OCI-LY1 (cell line): ENCODE results near the gene OSBPL3.

ENCODE experiments used
- H2AFZ ChIP-seq: fragments of 200-600 bp; sonication (generic), shearing (Covaris generic); 2 replicates; pipeline ENCODE4 v1.6.0; 2014; ENCODE audit warnings: antibody characterized with exemption, mild to moderate bottlenecking, low read length
- H3F3A ChIP-seq: fragments of 200-600 bp; sonication (generic), shearing (Covaris generic); 2 replicates; pipeline ENCODE4 v1.6.0; 2014; ENCODE audit warnings: mild to moderate bottlenecking, antibody characterized with exemption, low read length, moderate library complexity; ENCODE audit not compliant: insufficient read depth
- H3K27ac ChIP-seq: fragments of 200-600 bp; sonication (generic); 2 replicates; pipeline ENCODE4 v1.5.1; 2014; ENCODE audit warnings: low read length, mixed run types, mild to moderate bottlenecking, low read depth; ENCODE audit not compliant: poor library complexity, severe bottlenecking
- H3K27me3 ChIP-seq: fragments of 200-600 bp; sonication (generic); 2 replicates; pipeline ENCODE4 v1.6.0; 2014; ENCODE audit warnings: antibody characterized with exemption, mild to moderate bottlenecking, low read length, moderate library complexity; ENCODE audit not compliant: insufficient read depth
- H3K36me3 ChIP-seq: fragments of 200-600 bp; sonication (generic); 2 replicates; pipeline ENCODE4 v1.6.1; 2014; ENCODE audit warnings: mild to moderate bottlenecking, antibody characterized with exemption, low read length, moderate library complexity, mixed read lengths; ENCODE audit not compliant: insufficient read depth
- H3K4me1 ChIP-seq: fragments of 200-600 bp; sonication (generic); 2 replicates; pipeline ENCODE4 v1.5.1; 2014; ENCODE audit warnings: mild to moderate bottlenecking, low read length, moderate library complexity; ENCODE audit not compliant: insufficient read depth, severe bottlenecking
- H3K4me2 ChIP-seq: fragments of 200-600 bp; sonication (generic), shearing (Covaris generic); 2 replicates; pipeline ENCODE4 v1.6.1; 2014; ENCODE audit warnings: low read length
- H3K4me3 ChIP-seq: fragments of 200-600 bp; sonication (generic); 2 replicates; pipeline ENCODE4 v1.5.1; 2014; ENCODE audit warnings: low read length, low read depth, mild to moderate bottlenecking, mixed read lengths; ENCODE audit not compliant: poor library complexity, severe bottlenecking
- H3K79me2 ChIP-seq: fragments of 200-600 bp; shearing (Covaris generic); 2 replicates; pipeline ENCODE4 v1.6.1; 2016; ENCODE audit warnings: mixed run types, low read length, mixed read lengths; ENCODE audit not compliant: insufficient read depth
- H3K9ac ChIP-seq: fragments of 200-600 bp; sonication (generic), shearing (Covaris generic); 2 replicates; pipeline ENCODE4 v1.6.1; 2014; ENCODE audit warnings: mild to moderate bottlenecking, low read length, mixed read lengths
- H3K9me2 ChIP-seq: fragments of 200-600 bp; sonication (generic), shearing (Covaris generic); 2 replicates; pipeline ENCODE4 v1.6.1; 2014; ENCODE audit warnings: low read depth, mild to moderate bottlenecking, low read length, mixed read lengths
- H3K9me3 ChIP-seq: fragments of 200-600 bp; shearing (Covaris generic); 2 replicates; pipeline ENCODE4 v1.6.1; 2014; ENCODE audit warnings: low read length, mixed read lengths
- H4K20me1 ChIP-seq: fragments of 200-600 bp; sonication (generic), shearing (Covaris generic); 2 replicates; pipeline ENCODE4 v1.6.0; 2016; ENCODE audit warnings: mild to moderate bottlenecking, low read length; ENCODE audit not compliant: insufficient read depth
- CTCF ChIP-seq: fragments of 200-600 bp; sonication (generic), shearing (Covaris generic); IDR thresholded peaks from 2 replicates; pipeline ENCODE4 v1.5.1; 2017; ENCODE audit warnings: mild to moderate bottlenecking, antibody characterized with exemption, low read length, moderate library complexity, mixed read lengths
- EZH2 ChIP-seq: fragments of 200-600 bp; sonication (generic), shearing (Covaris generic); IDR thresholded peaks from 2 replicates; pipeline ENCODE4 v1.8.0; 2017; ENCODE audit warnings: borderline replicate concordance, mixed run types, mild to moderate bottlenecking, antibody characterized with exemption, low read length, moderate library complexity, mixed read lengths

OSBPL3 gene

GRCh38 chr7:24801883-24802282, 178.1 kb downstream of the OSBPL3 start:
- no peak overlapping the region for H3K9ac ChIP-seq
- no peak overlapping the region for H3K4me3 ChIP-seq
- TF ChIP-seq CTCF (no peak), EZH2 (no peak)
- H3K4me1 ChIP-seq, result no peaks in the 10 kb centered on the region
- H2AFZ ChIP-seq, result no peak overlapping the region
- H3K27me3 ChIP-seq, result no peaks in the 10 kb centered on the region
- no peaks in the 10 kb centered on the region for H4K20me1 ChIP-seq
- H3K4me2 ChIP-seq, result no peak overlapping the region
- H3K79me2 ChIP-seq, result no peaks in the 10 kb centered on the region
- peaks cover 98% of the 10 kb centered on the region for H3K36me3 ChIP-seq
- no peaks in the 10 kb centered on the region for H3K9me2 ChIP-seq
- no peaks in the 10 kb centered on the region; the same call in 1 of the 2 replicates for H3F3A ChIP-seq
- H3K27ac ChIP-seq, result no peak overlapping the region
- H3K9me3 ChIP-seq, result no peaks in the 10 kb centered on the region

DNA sequence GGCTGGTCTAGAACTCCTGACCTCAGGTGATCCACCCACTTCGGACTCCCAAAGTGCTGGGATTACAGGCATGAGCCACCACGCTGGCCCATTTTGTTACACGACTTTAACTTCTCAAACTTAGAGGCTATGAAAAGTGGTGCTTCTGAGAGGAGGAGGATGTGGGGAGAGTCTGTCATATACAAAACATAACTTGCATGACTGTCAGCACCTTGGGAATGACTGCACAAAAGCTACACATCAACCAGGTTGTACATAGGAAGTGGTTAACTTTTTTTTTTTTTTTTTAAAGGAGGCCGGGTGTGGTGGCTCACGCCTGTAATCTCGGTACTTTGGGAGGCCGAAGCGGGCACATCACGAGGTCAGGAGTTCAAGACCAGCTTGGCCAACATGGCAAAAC, 179.3 kb downstream of the OSBPL3 start:
- no peak overlapping the region for H3K4me2 ChIP-seq
- H3K36me3 ChIP-seq, result peaks cover 98% of the 10 kb centered on the region
- H3K79me2 ChIP-seq, result no peaks in the 10 kb centered on the region
- no peaks in the 10 kb centered on the region for H3K9me3 ChIP-seq
- no peaks in the 10 kb centered on the region for H4K20me1 ChIP-seq
- H3K4me3 ChIP-seq, result no peak overlapping the region
- H3K4me1 ChIP-seq, result no peaks in the 10 kb centered on the region
- H3K27me3 ChIP-seq, result no peaks in the 10 kb centered on the region
- H3K9ac ChIP-seq, result no peak overlapping the region
- TF ChIP-seq EZH2 (no peak), CTCF (no peak)
- no peak overlapping the region for H2AFZ ChIP-seq
- H3K9me2 ChIP-seq, result no peaks in the 10 kb centered on the region
- H3F3A ChIP-seq, result no peaks in the 10 kb centered on the region; the same call in 1 of the 2 replicates
- H3K27ac ChIP-seq, result no peak overlapping the region

- peaks cover 2% of the 10 kb centered on the region for H3K4me1 ChIP-seq
- no peak overlapping the region for H3K9ac ChIP-seq
- TF ChIP-seq CTCF (no peak), EZH2 (no peak)
- H3K9me3 ChIP-seq, result no peaks in the 10 kb centered on the region
- no peaks in the 10 kb centered on the region for H3K79me2 ChIP-seq
- no peak overlapping the region for H3K4me2 ChIP-seq
- no peak overlapping the region for H3K4me3 ChIP-seq
- H3F3A ChIP-seq, result no peaks in the 10 kb centered on the region; the same call in 1 of the 2 replicates
- H3K9me2 ChIP-seq, result no peaks in the 10 kb centered on the region
- no peak overlapping the region for H2AFZ ChIP-seq
- peaks cover 92% of the 10 kb centered on the region for H3K36me3 ChIP-seq
- no peak overlapping the region for H3K27ac ChIP-seq
- no peaks in the 10 kb centered on the region for H4K20me1 ChIP-seq
- no peaks in the 10 kb centered on the region for H3K27me3 ChIP-seq
Observed at GRCh38 chr7:24800073-24800472, 179.9 kb downstream of the OSBPL3 start.
